Colon (tissue), 2 donors: Measurements from ENCODE around the gene PCSK6.
"Not testable (repeated sequence)": the region's sequence is repeated elsewhere in the genome, so short reads cannot be mapped to it uniquely, and the experiment has no call there.

Experiments
- FAIRE-seq: peaks from 2 replicates; lab custom pipeline; 2012; peaks lifted over from hg19 to GRCh38; lab: Jason Lieb, UNC
- donor health status: control.
- donor health status: control.

Gene PCSK6

GRCh38 chr15:101482526-101483371, 6.8 kb downstream of the PCSK6 start:
- FAIRE-seq = no peak

- no peak for FAIRE-seq
Measured at GRCh38 chr15:101481917-101482525, 7.5 kb downstream of the PCSK6 start.

- no peak for FAIRE-seq
Measured at GRCh38 chr15:101481381-101481705, 8.2 kb downstream of the PCSK6 start.

- no peak for FAIRE-seq
Measured at GRCh38 chr15:101480613-101481380, 8.7 kb downstream of the PCSK6 start.

- no peak for FAIRE-seq
Measured at GRCh38 chr15:101479851-101480612, 9.5 kb downstream of the PCSK6 start.

GRCh38 chr15:101479342-101479845, 10.1 kb downstream of the PCSK6 start:
- no peak for FAIRE-seq

- no peak for FAIRE-seq
Measured at GRCh38 chr15:101478701-101479341, 10.7 kb downstream of the PCSK6 start.

- no peak for FAIRE-seq
Measured at GRCh38 chr15:101477851-101478362, 11.6 kb downstream of the PCSK6 start.

GRCh38 chr15:101476756-101477155, 12.8 kb downstream of the PCSK6 start:
- no peak for FAIRE-seq

GRCh38 chr15:101474983-101475382, 14.5 kb downstream of the PCSK6 start:
- FAIRE-seq = no peak

- no peak for FAIRE-seq
Measured at GRCh38 chr15:101474233-101474632, 15.3 kb downstream of the PCSK6 start.

- FAIRE-seq = no peak
Measured at GRCh38 chr15:101472033-101472432, 17.5 kb downstream of the PCSK6 start.

GRCh38 chr15:101470548-101471239, 18.8 kb downstream of the PCSK6 start:
- no peak for FAIRE-seq

- no peak for FAIRE-seq
Measured at GRCh38 chr15:101469520-101470288, 19.8 kb downstream of the PCSK6 start.

- FAIRE-seq = no peak
Measured at GRCh38 chr15:101466188-101466587, 23.3 kb downstream of the PCSK6 start.

GRCh38 chr15:101464999-101465669, 24.4 kb downstream of the PCSK6 start:
- no peak for FAIRE-seq

GRCh38 chr15:101464256-101464998, 25.1 kb downstream of the PCSK6 start:
- FAIRE-seq = no peak

GRCh38 chr15:101463696-101464095, 25.8 kb downstream of the PCSK6 start:
- not testable (repeated sequence) for FAIRE-seq

- no peak for FAIRE-seq
Measured at GRCh38 chr15:101463270-101463669, 26.2 kb downstream of the PCSK6 start.
